RCC 7860 (cell line): ENCODE measurements around the gene HHIP.

ENCODE experiments used
- DNase-seq: peaks from one replicate; pipeline ENCODE4 v3.0.0-alpha.2; 2015; ENCODE audit warnings: low spot score
- FAIRE-seq: peaks from 2 replicates; lab custom pipeline; 2012; peaks lifted over from hg19 to GRCh38; lab: Jason Lieb, UNC

HHIP gene

DNA sequence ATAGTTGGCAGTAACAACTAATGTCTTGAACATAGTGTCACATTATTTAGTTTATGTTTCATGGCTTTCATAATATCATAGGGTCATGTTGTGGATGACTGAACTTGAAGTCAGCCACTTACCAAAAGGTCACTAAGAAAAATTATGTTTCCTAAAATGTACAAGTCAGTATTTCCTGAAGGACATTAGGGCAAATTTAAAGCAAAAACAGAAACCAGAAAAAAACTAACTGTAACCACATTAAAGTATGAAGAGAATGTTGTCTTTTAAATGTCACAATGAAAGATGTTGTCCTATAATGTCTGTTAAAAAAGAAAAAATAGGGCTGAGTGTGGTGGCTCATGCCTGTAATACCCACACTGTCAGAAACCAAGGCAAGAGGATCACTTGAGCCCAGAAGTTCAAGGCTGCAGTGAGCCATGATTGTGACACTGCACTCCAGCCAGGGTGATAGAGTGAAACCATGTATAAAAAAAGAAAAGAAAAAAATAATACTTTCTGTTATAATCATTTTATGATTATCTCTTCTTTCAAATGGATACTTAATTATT lies 55.8 kb downstream of the HHIP start:
- no peak for DNase-seq
- FAIRE-seq = peak; percentile 62

DNA sequence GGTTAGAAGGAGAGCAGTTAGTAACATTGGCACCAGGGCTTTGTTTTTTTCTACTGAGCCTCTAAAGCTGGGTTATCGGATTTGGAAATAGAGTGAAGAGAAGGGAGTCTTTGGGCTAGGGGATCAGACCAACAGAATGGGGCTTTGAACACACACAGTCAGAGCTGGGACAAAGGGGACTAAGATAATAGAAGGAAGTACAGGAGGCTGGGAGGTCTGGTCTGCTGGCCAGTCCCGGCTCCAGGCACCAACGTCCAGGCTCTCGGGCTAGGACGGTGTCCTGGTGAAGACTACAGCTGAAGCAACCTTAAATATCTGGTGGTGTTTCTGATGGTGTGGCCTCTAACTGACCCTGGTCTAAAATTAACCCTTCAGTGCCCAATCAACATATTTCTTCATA lies 57.5 kb downstream of the HHIP start:
- DNase-seq (no peak), FAIRE-seq (no peak)

DNA sequence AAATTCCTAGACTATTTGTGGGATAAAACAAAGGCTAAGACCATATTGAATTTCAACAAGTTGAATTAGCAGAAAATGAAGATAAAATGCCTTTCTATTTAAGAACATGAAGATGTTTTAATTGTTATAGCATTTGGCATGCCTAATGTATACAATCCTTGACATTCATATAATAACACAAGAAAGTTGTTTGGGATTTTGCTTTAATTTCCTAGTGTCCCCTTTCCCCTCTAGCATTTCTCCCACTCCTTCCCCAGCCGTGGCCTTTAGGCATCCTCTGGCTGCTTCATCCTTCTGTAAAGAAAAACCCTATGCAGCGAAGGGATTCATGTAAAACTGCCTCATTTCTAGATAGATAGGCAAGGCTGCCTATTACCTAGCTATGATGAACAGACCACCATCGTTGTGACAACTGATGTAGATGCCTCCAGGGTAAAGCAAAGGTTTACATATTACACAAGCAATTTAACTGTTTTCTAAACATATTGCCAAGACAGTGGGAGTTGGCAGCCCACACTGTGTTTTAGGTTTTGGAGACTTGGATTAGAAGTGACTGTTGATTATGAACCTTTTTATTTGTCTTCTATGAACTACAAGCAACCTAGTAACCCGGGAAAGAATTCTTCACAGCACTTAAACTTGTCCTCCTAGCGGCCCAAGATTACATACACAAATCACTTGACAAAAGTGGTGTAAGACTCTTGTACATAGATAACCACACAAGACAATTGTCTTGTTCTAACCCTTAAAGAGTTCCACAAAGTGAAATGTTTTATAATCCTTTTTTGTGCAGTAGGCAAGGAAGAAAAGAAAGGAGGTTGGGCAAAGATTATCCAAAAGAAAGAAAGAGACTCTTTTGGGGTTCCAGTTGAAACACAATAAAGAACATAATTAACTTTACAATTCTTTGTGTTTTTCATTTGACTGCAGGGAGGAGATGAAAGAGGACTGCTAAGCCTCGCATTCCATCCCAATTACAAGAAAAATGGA lies 59.9 kb downstream of the HHIP start:
- FAIRE-seq (no peak), DNase-seq (no peak)

DNA sequence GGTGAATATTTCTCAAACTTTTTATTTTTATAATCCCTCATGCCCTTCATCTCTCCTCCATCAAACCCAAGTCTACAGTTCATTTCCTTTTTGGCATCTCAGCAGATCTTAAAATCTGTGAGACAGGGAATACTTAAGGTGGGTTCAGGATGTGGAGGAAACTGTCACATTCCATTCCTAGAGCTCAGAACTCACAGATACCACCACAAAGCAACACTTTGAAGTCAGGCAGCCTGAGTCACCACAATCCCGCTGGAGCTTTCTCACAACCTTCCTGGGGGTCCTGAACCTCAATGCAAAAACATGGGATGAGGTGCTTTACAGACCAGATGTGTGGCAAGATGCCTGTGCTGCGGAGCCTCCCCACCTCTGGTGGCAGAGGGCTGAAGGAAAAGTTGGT lies 63.2 kb downstream of the HHIP start:
- DNase-seq (peak; percentile 92), FAIRE-seq (peak; percentile 94)

DNA sequence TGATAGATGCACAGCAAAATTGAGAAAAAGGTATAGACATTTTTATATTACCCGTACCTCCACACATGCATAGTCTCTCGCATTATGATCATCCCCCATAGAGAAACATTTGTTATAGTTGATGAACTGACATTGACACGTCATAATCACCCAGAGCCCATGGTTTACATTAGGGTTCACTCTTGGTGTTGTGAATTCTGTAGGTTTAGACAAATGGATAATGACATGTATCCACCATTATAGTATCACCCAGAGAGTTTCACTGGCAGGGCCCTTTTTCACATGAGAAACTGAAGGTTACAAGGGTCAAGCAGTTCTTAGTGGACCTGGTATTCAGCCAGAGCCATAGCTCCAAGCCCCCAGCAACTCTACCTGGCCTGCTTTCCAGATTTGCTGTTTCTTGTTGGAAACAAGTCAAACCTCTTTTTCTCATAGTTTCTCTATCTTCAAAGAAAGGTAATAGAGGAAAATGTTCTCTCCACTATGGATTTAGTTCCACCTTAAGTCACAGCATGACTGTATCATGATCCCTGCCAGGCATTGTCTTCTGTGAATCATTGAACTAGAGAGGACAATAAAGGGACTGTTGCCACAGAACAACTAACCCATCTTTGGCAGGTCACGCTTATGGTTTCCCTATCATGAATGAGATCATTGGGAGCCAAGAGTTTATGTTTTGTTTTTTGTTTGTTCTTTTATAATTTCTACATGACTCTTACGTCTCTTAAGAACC lies 64.0 kb downstream of the HHIP start:
- DNase-seq (peak; percentile 89), FAIRE-seq (peak; percentile 97)

DNA sequence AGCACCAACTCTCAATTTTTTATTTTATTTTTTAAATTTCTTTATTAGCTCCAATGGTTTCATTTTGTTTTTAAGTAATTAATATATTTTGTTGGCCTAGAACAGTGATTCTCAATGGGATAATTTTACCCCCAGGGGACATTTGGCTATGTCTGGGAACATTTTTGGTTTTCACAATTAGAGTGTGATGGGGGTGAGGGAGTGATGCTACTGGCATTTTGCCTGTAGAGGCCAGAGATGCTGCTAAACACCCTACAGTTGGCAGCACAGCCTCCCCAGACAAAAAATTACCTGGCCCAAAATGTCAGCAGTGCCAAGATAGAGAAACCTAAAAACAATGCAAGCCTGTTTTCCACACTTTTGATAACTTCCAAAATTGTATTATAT lies 64.6 kb downstream of the HHIP start:
- no peak for DNase-seq
- no peak for FAIRE-seq

DNA sequence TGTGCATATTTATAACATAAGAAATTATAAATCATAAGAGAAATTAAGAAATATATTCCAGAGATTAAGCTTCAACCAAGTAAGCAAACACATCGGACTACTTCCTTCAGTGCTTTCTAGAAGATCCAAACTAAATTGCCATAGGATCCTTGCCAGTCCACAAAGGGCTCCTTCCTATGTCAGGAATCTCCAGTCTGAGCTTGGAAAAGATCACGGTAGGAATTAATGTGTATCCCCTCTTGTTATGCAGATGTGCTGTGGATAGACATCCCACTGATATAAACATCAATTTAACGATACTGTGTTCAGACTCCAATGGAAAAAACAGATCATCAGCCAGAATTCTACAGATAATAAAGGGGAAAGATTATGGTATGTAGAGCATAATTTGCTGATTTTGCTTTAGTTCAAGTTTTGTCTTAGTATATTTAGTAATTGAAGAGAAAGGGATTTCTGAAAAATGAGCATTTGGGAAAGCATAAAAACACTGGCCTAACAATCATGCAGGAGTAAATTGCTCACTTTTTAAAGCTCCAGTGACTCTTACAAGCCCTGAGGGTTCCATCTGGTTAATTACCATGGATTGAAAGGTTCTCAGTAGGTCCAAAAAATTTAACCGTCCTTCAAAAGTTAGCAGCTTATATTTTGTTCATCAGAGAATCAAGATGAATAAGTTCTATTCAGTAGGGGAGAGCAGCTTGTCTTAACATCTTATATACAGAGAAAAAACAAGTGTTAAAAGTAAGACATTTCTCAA lies 65.9 kb downstream of the HHIP start:
- FAIRE-seq (no peak), DNase-seq (no peak)

DNA sequence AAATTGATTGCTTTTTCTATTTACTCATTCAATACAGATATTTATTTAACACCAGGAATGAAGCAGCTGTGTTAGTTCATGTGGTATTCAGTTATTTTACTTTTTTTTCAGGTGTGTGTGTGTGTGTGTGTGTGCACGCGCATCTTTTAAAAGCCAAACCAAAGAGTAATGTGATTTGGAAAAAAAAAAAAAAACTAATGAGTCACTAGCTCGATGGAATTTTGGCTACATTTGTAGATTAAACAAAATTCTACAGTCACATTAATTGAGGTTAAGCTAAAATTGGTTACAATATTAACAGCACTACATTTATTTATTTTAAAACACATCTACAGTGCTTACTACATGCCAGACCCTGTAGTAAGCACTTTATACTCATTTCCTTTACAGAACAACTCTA lies 66.8 kb downstream of the HHIP start:
- FAIRE-seq = peak; percentile 53

DNA sequence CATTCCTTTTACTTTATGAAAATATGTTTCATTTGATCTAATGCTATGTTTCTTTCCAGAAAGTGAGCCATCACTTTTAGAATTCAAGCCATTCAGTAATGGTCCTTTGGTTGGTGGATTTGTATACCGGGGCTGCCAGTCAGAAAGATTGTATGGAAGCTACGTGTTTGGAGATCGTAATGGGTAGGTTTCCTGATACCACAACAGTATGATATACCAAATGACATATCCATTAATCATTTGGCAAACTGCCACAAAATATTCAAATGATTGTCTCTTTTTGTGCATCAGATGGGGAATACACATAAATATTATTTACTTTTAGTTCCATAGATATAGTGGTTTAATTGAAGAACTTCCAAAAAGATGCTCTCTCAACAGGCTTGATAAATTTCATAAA lies 68.2 kb downstream of the HHIP start:
- FAIRE-seq = no peak
- DNase-seq = no peak

More for the DNA sequence above, 66.8 kb downstream of the HHIP start:
- DNase-seq = no peak

DNA sequence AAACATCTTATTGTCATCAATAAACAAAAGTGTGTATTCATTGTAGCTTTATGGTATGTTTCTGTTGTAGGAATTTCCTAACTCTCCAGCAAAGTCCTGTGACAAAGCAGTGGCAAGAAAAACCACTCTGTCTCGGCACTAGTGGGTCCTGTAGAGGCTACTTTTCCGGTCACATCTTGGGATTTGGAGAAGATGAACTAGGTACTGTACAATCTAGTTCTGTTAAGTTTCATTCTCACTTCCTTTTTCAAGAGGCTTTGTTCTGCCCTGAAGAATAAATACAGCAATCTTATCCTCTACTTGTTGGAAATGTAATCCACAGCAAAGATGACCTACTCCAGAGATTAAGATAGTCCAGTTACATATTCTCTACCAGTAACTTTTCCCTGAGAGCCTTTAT lies 69.3 kb downstream of the HHIP start:
- DNase-seq = no peak
- no peak for FAIRE-seq

DNA sequence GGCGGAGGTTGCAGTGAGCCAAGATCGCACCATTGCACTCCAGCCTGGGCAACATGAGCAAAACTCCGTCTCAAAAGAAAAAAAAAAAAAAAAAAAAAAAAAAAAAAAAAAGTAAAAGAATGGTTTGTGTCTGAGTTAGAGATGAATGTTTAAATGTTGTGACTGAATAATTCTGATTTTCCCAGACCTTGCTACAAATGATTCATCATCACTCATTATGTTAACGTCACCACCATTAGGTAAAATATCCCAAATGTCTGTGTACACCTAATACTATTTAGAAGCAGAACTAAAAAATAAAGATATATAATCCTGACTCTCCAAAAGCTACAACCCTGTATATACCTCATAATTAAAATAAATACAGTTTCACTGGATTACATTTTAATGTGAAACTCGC lies 70.8 kb downstream of the HHIP start:
- DNase-seq = peak; percentile 29
- peak; percentile 51 for FAIRE-seq

DNA sequence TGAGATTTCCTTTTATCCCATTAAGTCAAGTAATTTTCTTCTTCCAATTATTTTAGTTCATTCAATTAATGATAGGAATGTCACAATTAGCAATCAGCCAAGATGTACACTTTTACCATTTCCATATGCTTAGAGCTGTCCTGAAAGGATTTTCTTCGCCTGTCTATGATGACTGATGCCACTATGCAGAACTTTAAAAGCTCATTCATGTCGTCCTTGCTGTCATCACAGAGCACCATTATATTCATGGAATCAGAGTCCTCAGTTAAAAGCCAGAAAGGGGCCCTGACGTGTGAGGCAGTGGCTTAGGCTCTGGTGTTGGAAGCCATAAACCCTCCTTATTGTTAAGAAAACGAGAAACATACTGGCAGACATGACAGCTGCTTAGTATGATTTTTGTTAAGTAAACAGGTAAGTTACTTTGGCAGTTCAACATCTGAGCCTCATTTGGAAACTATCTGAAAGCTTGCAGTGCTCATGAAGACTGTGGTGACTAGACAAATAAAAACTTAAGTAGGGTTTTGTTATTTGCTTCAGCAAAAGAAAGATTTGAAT lies 73.1 kb downstream of the HHIP start:
- no peak for DNase-seq
- FAIRE-seq = no peak

DNA sequence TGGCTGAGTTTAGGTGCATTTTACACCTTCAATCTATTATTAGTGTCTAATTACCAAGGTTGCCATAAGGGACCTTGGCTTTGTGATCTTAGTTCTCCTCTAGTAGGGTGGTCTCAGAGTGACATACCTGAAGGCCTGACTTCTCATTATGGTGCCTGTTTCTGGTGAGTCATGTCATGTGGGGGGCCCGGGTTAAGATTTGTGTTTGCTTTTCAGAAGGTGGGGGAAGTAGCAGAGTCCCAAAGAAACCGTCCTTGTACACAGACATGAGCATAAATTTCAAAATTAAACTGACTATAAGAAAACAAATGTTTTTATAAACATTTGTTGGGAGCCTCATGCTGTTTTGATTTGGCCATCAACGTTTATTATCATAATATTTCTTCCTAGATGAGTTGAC lies 74.5 kb downstream of the HHIP start:
- no peak for FAIRE-seq

DNA sequence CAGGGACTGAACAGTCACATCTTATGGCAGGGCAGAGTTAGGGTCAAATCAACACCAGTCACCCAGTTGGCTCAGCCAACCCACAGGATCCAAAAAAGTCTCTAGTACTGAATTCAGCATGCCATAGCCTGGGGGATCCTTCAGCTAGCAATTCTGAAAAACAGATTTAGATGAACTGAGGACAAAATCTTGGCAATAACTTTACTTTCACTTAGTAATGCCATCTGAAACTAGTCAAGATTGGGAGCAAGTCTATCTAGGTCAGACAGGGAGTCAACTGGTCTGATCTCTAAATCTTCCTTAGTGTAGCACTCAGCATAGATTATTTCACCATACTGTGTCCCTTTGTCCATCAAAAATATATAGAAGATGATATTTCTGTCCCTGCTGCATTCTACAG lies 76.0 kb downstream of the HHIP start:
- no peak for DNase-seq
- FAIRE-seq = no peak

More for the DNA sequence above, 74.5 kb downstream of the HHIP start:
- no peak for DNase-seq

DNA sequence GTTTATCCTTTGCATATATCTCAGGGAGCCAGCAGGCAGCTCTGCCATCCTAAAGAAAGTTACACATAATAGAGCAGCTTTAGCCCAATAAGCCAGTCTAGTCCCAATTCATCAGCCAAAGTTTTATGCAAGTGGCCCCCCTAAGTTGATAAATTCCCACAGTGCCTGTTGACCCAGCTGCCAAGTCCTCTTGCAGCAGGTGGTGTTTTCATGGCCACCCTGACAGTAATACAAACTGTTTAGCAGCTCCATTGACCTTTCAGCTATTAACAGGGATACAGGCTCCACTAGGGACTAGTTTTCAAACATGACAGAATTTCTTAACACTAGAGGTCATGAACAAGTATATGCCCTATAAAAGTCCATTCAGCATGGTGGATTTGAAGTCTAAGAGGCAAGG lies 77.5 kb downstream of the HHIP start:
- FAIRE-seq (no peak), DNase-seq (no peak)

DNA sequence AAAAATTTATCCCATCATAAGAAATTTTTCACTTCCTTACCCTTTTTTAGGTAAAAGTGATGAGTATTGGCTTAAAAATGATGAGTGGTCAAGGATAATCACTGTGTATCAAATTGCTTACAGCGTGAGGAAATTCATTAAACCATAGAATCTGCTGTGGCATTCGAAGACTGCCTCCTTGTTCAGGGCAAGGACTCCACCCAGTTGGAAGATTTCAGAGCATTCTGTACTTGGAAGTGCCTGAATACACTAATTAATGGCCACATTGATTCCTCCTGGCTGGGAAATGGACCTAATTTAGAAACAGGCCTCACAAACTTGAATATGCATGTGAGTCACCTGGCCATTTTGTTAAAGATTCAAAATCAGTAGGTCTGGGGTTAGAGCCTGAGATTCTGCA lies 83.2 kb downstream of the HHIP start:
- no peak for DNase-seq
- no peak for FAIRE-seq

DNA sequence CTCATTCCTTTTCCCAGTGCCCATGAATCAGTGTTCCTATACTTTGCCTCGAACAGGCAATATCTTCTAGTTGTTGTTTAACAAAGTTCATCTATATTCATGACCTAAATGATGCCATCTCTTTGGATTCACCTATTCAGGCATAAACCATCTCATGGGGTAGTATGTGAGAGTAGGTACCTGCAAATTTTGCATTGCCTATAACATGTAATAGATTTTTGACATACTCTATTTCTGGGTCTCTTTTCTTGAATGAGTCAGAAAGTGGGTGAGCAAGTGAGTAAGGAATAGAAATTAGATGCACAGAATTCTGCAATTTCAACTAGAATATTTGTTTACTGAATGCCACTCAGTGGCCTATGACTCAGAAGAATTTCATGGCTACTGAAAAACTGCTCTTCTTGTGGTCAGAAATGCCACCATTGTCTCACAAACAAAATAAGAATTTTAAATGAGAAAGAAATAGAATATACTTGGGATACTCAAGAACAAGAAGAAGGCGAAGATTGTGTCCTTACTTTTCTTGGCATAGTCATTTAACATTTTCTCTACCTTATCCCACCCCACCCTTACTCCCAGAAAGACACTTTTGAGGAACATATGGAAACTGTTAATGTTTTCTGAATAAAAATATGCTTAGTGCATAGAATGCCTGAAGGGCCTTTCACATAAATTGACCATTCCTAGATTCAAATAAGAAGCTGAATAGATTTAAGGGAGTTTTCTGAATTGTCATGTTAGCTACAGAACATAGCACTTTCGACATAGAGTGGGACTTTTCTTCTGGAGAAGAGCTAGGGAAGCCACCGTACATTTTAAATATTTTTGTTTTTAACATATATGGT lies 86.8 kb downstream of the HHIP start:
- no peak for FAIRE-seq
- DNase-seq = no peak

DNA sequence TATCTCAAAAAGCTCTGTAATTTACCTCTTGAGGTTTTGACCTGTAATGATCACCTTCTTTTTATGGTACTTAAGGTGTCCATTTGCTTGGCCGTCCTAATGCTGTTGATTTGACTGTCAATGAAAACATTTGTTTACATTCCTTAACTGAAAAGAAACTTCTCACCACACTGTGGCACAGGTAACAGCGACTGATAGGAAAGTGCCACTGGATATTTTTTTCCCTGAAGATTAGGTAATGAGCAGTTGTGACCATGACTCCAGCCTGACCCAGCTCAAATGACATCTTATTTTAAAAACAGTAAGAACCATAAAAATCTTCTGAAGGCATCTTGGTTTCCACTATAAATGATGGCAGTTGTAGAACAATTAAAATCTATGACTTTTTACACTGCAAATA lies 87.6 kb downstream of the HHIP start:
- FAIRE-seq (no peak), DNase-seq (no peak)

DNA sequence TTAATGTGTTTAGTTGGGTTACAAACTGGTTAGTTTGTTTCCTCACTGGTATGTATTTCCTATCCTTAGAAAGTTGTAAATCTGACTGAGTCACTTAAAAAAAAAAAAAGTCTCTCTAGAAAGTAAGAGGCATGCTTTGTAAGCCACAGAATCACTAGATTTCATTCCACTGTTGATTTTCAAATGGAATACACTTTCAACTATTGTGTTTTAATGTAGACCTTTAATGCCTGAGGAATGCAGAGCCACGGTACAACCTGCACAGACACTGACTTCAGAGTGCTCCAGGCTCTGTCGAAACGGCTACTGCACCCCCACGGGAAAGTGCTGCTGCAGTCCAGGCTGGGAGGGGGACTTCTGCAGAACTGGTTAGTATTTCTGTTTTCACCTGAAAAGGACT lies 88.6 kb downstream of the HHIP start:
- FAIRE-seq (no peak), DNase-seq (peak; percentile 8)

DNA sequence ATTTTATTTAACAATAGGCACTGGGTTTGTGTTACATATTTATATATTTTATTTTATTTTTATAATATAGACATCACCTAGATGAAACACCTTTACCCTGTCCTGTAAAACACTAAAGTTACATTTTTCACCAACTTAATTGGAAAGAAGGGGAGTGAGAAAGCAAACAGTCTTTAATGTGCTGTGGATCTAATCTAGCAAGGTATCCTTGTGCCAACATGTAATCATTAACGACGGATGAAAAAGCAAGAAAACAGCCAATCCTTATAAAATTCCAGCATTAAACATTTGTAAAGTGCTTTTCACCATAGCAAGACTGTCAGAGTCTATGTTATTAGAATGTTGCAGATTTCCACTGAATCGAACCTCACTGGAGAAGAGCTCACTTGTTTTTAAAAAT lies 92.7 kb downstream of the HHIP start:
- DNase-seq (no peak), FAIRE-seq (no peak)
